GM12872 (cell line): ENCODE results near the gene DEDD.

ENCODE experiments used
- TF ChIP-seq, protein P1 (sequence below): IDR thresholded peaks from 3 replicates; pipeline ENCODE4 v1.5.1; 2011; ENCODE audit warnings: low read depth, mild to moderate bottlenecking, low read length, moderate library complexity; ENCODE audit not compliant: insufficient read depth

DEDD gene

DNA sequence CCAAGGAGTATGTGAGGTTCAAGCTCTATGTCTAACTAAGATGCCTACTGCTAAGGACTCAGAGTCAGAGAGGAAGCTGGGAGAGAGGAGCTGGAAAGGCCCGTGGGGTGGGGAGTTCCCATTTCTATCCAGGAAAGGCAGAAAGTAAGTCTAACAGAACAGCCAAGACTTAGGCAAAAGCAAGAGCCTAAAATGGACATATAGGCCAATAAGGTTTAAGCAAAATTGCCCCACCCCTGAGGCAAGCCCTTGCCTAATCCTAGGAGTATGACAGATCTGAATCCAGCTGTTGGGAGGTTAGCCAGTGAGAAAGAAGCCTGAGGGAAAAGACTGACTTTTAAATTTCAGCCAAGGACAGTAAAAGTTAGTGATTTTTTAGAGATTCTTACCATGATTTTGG lies 35.9 kb downstream of the DEDD start:
- TF ChIP-seq, protein P1, sequence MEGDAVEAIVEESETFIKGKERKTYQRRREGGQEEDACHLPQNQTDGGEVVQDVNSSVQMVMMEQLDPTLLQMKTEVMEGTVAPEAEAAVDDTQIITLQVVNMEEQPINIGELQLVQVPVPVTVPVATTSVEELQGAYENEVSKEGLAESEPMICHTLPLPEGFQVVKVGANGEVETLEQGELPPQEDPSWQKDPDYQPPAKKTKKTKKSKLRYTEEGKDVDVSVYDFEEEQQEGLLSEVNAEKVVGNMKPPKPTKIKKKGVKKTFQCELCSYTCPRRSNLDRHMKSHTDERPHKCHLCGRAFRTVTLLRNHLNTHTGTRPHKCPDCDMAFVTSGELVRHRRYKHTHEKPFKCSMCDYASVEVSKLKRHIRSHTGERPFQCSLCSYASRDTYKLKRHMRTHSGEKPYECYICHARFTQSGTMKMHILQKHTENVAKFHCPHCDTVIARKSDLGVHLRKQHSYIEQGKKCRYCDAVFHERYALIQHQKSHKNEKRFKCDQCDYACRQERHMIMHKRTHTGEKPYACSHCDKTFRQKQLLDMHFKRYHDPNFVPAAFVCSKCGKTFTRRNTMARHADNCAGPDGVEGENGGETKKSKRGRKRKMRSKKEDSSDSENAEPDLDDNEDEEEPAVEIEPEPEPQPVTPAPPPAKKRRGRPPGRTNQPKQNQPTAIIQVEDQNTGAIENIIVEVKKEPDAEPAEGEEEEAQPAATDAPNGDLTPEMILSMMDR = no peak

DNA sequence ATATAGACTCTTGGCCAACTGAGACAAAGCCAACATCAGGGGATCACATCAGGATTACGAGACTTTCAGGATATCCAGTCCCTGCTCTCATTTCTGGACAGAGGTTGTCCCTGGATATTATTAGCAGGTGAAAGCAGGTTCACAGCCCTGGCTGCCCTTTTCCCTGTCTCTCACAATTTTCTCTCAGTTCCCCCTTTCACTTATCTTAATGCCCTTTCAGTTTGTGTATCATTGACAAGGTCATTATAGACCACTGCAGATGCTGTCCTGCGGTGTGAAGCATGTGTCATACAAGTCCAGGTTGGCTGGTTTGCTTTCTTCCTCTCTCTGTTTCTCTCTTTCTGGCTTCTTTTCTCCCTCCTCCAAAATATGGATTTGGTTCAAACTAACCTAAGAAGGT lies 36.5 kb downstream of the DEDD start:
- TF ChIP-seq, protein P1 = no peak

DNA sequence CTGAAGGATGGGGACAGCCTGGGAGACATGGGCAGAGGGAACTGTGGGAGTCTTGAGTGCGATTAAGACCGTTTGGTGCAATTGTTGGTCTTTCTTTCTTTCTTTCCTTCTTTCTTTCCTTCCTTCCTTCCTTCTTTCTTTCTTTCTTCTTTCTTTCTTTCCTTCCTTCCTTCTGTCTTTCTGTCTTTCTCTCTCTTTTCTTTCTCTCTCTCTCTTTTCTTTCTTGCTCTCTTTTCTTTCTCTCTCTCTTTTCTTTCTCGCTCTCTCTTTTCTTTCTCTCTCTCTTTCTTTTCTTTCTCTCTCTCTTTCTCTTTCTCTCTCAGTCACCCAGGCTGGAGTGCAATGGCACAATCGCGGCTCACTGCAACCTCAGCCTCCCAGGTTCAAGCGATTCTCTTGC lies 37.2 kb downstream of the DEDD start:
- TF ChIP-seq, protein P1 = no peak

DNA sequence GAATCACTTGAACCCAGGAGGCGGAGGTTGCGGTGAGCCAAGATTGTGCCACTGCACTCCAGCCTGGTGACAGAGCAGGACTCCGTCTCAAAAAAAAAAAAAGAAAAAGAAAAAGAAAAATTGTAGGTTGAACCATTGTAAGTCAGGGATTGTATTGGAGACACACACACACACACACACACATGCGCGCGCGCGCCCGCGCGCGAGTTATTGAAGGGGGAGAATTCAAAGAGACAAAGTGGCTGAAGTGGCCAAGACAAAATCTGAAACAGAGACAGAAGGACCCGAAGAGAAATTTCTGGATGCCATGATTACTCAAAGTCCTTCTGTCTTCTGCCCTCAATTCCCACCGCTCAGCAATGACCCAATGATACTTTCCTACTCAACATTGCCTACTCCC lies 38.0 kb downstream of the DEDD start:
- TF ChIP-seq, protein P1 = no peak

DNA sequence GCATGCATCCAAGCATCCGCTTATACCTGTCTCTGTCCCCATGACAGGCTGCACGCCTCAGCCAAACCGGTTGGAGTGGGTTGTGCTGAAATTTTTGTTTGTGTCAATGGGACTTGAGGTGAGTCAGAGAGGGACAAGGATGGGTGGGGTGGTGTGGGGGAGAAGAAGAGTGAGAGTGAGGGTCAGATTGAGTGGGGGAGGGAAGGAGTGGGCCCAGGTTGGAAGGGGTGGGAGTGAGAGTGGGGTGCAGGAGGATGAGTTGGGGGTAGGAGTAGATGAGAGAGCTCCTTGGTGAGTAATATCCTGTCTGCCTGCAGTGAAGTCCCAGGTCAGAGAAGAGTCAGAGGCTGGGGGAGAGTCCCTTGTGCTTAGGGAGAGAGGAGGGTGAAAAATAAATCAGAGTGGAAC lies 39.8 kb downstream of the DEDD start:
- TF ChIP-seq, protein P1 = no peak

DNA sequence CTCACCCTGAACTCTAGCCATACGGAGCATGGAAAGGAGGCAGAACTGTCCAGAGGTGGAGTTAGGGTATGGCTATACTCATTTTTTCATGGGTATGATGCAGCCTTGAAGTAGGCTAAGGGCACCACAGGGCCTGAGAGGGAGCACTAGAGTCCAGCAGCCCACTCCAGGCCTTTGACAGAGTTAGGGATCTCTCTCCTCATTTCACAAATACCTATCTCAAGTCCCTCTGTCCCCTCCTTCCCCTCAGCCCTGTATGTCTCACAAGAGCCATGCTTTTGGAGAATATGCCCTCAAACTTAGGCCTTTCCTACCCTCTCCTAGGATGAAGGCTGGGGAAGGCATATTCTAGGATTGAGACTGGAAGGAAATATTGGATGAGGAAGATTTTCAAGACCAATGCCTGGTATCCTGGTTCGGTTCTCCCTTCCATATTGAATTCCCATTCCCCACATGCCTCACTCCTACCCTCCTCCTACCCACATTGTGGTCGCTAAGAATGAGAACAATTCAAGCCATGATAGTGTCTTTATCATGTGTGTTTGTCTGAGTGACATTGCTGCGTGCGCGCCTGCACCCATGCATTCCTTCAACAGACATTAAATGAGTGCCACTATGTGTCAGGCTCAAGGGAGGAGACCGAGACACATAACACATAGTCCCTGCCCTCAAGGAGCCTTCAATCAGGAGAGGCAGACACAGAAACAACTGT lies 40.5 kb downstream of the DEDD start:
- TF ChIP-seq, protein P1 = no peak

DNA sequence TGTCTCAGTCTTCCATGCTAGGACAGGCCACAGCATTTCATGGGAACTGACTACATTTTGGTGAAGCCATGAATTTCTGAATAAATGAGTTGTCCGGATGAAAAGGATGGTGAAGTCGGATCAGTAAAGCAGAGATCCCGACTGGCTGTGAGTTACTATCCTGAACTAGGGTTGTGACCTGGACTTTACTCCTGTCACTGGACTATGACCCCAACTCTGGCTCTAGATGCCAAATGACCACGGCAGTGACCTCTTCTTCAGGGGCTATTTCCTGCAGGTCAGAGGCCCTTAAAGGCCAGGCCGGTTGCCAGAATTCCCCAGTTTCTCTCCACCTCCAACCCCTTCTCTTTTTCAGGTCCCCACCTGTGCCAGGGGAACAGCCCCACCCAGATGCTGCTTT lies 41.4 kb downstream of the DEDD start:
- TF ChIP-seq, protein P1 = no peak
